Ishikawa (cell line): ENCODE measurements around the gene PDCD2L.

Experiments used
- CEBPB ChIP-seq: IDR thresholded peaks from 2 replicates; pipeline ENCODE4 v1.6.1; 2012
- CREB1 ChIP-seq: IDR thresholded peaks from 2 replicates; pipeline ENCODE4 v1.6.1; 2012; ENCODE audit warnings: low read depth
- EGR1 ChIP-seq: IDR thresholded peaks from 2 replicates; pipeline ENCODE4 v1.6.1; 2012
- EP300 ChIP-seq: IDR thresholded peaks from 2 replicates; pipeline ENCODE4 v1.6.1; 2012; ENCODE audit warnings: borderline replicate concordance
- FOXM1 ChIP-seq: IDR thresholded peaks from 2 replicates; pipeline ENCODE4 v1.6.1; 2012; ENCODE audit warnings: low read depth, borderline replicate concordance
- NFIC ChIP-seq: IDR thresholded peaks from 2 replicates; pipeline ENCODE4 v1.6.1; 2012
- RAD21 ChIP-seq: IDR thresholded peaks from 2 replicates; pipeline ENCODE4 v1.6.1; 2012; ENCODE audit warnings: low read depth
- TAF1 ChIP-seq: IDR thresholded peaks from 2 replicates; pipeline ENCODE4 v1.6.1; 2012; ENCODE audit warnings: low read depth, mild to moderate bottlenecking
- TCF12 ChIP-seq: IDR thresholded peaks from 2 replicates; pipeline ENCODE4 v1.6.1; 2012; ENCODE audit warnings: low read depth
- TEAD4 ChIP-seq: IDR thresholded peaks from 2 replicates; pipeline ENCODE4 v1.6.1; 2012
- YY1 ChIP-seq: IDR thresholded peaks from 2 replicates; pipeline ENCODE4 v1.6.1; 2012; ENCODE audit warnings: low read depth
- ZBTB7A ChIP-seq: IDR thresholded peaks from 2 replicates; pipeline ENCODE4 v1.6.1; 2012; ENCODE audit warnings: low read depth
- TF ChIP-seq, protein P1 (sequence below): IDR thresholded peaks from 2 replicates; pipeline ENCODE4 v1.6.1; 2012
- TF ChIP-seq, protein P2 (sequence below): IDR thresholded peaks from 2 replicates; pipeline ENCODE4 v1.6.1; 2012; ENCODE audit warnings: low read depth, mild to moderate bottlenecking
- TF ChIP-seq, protein P3 (sequence below): IDR thresholded peaks from 2 replicates; pipeline ENCODE4 v1.6.1; 2012

PDCD2L gene

DNA sequence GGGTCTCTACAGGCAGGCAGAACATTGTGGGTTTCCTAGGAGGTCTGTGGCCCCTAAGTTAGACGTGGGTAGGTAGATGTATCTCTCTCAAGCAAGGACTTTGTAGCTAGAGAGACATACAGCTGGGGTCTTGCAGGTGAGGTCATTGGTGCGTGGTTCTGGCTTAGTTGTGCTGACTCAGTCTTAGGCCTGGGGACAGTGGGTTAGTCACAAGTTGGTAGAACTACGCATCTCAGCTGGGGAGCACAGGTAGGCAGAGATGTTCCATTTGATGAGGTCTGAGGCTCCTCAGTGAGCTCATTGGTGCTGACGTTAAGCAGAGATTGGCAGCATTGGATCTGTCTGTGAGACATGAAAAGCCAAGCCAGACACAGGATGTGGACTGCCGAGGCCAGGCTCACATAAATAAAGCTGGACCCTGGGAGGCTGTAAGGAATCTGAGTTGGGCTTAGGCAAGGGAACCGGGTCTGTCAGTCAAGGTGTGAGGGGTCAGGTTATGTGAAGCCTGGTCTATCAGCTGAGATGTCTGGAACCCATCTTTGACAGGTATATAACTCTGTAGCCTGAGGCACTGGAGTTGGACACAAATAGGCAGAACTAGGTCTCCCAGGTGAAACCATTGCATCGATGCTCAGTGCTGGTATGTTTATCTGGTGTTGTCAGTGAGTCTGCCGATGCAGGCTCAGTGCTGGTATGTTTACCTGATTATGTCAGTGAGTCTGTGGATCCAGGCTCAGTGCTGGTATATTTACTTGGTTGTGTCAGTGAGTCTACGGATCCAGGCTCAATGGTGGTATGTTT lies 17.4 kb upstream of the PDCD2L start:
- TF ChIP-seq TCF12 (no peak), CEBPB (no peak), EP300 (no peak), RAD21 (no peak), TEAD4 (no peak), EGR1 (no peak), FOXM1 (no peak), NFIC (no peak), CREB1 (no peak), YY1 (no peak)
- TF ChIP-seq, protein P1, sequence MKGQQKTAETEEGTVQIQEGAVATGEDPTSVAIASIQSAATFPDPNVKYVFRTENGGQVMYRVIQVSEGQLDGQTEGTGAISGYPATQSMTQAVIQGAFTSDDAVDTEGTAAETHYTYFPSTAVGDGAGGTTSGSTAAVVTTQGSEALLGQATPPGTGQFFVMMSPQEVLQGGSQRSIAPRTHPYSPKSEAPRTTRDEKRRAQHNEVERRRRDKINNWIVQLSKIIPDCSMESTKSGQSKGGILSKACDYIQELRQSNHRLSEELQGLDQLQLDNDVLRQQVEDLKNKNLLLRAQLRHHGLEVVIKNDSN = no peak

DNA sequence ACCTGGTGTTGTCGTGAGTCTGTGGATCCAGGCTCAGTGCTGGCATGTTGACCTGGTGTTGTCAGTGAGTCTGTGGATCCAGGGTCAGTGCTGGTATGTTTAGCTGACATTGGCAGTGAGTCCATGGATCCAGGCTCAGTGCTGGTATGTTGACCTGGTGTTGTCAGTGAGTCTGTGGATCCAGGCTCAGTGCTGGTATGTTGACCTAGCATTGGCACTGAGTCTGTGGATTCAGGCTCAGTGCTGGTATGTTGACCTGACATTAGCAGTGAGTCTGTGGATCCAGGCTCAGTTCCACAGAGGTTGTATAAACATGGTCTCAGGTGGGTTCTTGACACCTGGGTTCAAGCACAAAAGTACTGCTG lies 16.8 kb upstream of the PDCD2L start:
- TF ChIP-seq TEAD4 = no peak
- TF ChIP-seq, protein P2, sequence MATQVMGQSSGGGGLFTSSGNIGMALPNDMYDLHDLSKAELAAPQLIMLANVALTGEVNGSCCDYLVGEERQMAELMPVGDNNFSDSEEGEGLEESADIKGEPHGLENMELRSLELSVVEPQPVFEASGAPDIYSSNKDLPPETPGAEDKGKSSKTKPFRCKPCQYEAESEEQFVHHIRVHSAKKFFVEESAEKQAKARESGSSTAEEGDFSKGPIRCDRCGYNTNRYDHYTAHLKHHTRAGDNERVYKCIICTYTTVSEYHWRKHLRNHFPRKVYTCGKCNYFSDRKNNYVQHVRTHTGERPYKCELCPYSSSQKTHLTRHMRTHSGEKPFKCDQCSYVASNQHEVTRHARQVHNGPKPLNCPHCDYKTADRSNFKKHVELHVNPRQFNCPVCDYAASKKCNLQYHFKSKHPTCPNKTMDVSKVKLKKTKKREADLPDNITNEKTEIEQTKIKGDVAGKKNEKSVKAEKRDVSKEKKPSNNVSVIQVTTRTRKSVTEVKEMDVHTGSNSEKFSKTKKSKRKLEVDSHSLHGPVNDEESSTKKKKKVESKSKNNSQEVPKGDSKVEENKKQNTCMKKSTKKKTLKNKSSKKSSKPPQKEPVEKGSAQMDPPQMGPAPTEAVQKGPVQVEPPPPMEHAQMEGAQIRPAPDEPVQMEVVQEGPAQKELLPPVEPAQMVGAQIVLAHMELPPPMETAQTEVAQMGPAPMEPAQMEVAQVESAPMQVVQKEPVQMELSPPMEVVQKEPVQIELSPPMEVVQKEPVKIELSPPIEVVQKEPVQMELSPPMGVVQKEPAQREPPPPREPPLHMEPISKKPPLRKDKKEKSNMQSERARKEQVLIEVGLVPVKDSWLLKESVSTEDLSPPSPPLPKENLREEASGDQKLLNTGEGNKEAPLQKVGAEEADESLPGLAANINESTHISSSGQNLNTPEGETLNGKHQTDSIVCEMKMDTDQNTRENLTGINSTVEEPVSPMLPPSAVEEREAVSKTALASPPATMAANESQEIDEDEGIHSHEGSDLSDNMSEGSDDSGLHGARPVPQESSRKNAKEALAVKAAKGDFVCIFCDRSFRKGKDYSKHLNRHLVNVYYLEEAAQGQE = no peak
- no peak for TF ChIP-seq EGR1

DNA sequence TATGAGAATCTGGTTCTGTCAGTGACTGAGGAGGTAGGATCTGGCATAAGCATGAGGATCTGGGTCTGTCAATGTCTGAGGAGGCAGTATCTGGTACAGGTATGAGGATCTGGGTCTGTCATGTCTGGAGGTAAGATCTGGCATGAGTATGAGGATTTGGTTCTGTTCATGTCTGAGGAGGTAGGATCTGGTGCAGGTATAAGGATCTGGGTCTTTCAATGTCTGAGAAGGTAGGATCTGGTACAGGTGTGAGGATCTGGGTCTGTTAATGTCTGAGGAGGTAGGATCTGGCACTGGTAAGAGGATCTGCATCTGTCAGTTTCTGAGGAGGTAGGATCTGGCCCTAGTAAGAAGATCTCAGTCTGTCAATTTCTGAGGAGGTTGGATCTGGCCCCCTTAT lies 12.4 kb upstream of the PDCD2L start:
- TF ChIP-seq, protein P1 = no peak
- TF ChIP-seq, protein P2 = no peak
- TF ChIP-seq, protein P3, sequence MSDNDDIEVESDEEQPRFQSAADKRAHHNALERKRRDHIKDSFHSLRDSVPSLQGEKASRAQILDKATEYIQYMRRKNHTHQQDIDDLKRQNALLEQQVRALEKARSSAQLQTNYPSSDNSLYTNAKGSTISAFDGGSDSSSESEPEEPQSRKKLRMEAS = no peak
- TF ChIP-seq ZBTB7A = no peak
- no peak for TF ChIP-seq NFIC
- no peak for TF ChIP-seq EP300
- TF ChIP-seq CREB1 = no peak
- no peak for TF ChIP-seq RAD21
- TF ChIP-seq TEAD4 = no peak
- TF ChIP-seq TCF12 = no peak

DNA sequence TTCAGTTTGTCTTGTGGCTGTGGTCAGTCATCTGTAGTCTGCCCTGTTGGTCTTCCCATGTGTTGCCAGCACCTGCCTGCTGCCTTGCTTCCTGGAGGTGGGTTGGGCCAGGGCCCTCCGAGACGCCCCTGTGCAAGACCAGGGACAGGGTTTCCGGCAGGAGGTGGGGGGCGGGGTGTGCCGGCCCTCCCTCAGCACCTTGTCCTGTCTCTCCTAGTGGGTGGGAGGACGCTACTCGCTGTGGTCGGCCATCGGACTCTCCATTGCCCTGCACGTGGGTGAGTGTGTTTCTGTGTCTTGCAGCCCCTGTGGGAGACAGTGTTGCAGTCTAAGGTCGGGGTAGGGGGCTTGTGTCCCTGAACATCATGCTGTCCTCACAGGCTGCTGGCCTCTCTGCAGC lies 11.2 kb upstream of the PDCD2L start:
- no peak for TF ChIP-seq ZBTB7A
- TF ChIP-seq, protein P3 = no peak
- TF ChIP-seq RAD21 = no peak

DNA sequence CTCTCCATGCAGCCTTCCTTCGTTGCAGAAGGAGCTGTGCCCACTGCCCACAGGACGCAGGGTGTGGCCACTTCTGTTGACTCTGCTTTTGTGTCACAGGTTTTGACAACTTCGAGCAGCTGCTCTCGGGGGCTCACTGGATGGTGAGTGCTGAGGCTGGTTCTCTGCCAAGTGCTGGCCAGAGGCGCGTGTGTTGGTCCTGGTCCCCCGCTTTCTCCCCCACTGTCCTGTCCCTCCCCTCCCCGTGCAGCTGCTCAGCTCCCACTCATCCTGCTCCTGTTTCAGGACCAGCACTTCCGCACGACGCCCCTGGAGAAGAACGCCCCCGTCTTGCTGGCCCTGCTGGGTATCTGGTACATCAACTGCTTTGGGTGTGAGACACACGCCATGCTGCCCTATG lies 10.6 kb upstream of the PDCD2L start:
- TF ChIP-seq TCF12 (no peak), CREB1 (no peak), YY1 (no peak), EP300 (no peak), CEBPB (no peak), RAD21 (no peak), TAF1 (no peak), TEAD4 (no peak), ZBTB7A (no peak), EGR1 (no peak), NFIC (no peak), FOXM1 (no peak)
- TF ChIP-seq, protein P2 = no peak
- TF ChIP-seq, protein P1 = no peak
- TF ChIP-seq, protein P3 = no peak
